AG20443 (cell line): ENCODE measurements around the gene PSMD1.
A peak's percentile ranks its signal among the peaks of the same experiment; 100 is the strongest.
"Not testable (repeated sequence)": the region's sequence is repeated elsewhere in the genome, so short reads cannot be mapped to it uniquely, and the experiment has no call there.

Source experiments
- DNase-seq: peaks from one replicate; pipeline ENCODE4 v3.0.0; 2012; ENCODE audit warnings: low spot score, mixed read lengths

PSMD1 gene

GRCh38 chr2:231053846-231054245, 2.8 kb upstream of the PSMD1 start:
- DNase-seq: no peak

- no peak for DNase-seq
Observed at GRCh38 chr2:231057590-231057989, 923 bp downstream of the PSMD1 start.

GRCh38 chr2:231058761-231059550, 2.3 kb downstream of the PSMD1 start:
- no peak for DNase-seq

GRCh38 chr2:231059756-231060155, 3.1 kb downstream of the PSMD1 start:
- no peak for DNase-seq

- DNase-seq: no peak
Observed at GRCh38 chr2:231062776-231063175, 6.1 kb downstream of the PSMD1 start.

GRCh38 chr2:231063347-231063746, 6.7 kb downstream of the PSMD1 start:
- DNase-seq: no peak

GRCh38 chr2:231065966-231066365, 9.3 kb downstream of the PSMD1 start:
- DNase-seq: no peak

- DNase-seq: not testable (repeated sequence)
Observed at GRCh38 chr2:231067531-231067930, 10.9 kb downstream of the PSMD1 start.

GRCh38 chr2:231068525-231069222, 12.0 kb downstream of the PSMD1 start:
- DNase-seq: no peak

- DNase-seq: no peak
Observed at GRCh38 chr2:231069379-231070054, 12.8 kb downstream of the PSMD1 start.

GRCh38 chr2:231084565-231084964, 27.9 kb downstream of the PSMD1 start:
- no peak for DNase-seq

- no peak for DNase-seq
Observed at GRCh38 chr2:231088754-231089153, 32.1 kb downstream of the PSMD1 start.

GRCh38 chr2:231093933-231094332, 37.3 kb downstream of the PSMD1 start:
- no peak for DNase-seq

- no peak for DNase-seq
Observed at GRCh38 chr2:231094736-231095346, 38.2 kb downstream of the PSMD1 start.

- DNase-seq: no peak
Observed at GRCh38 chr2:231099918-231100317, 43.3 kb downstream of the PSMD1 start.

- not testable (repeated sequence) for DNase-seq
Observed at GRCh38 chr2:231100321-231100720, 43.7 kb downstream of the PSMD1 start.

- DNase-seq: no peak
Observed at GRCh38 chr2:231100990-231101389, 44.3 kb downstream of the PSMD1 start.

GRCh38 chr2:231102772-231103171, 46.1 kb downstream of the PSMD1 start:
- no peak for DNase-seq

- DNase-seq: peak; percentile 58
Observed at GRCh38 chr2:231104115-231104713, 47.5 kb downstream of the PSMD1 start.

- DNase-seq: peak; percentile 10
Observed at GRCh38 chr2:231110551-231110950, 53.9 kb downstream of the PSMD1 start.

GRCh38 chr2:231111987-231112386, 55.3 kb downstream of the PSMD1 start:
- DNase-seq: peak; percentile 36

GRCh38 chr2:231113489-231113888, 56.8 kb downstream of the PSMD1 start:
- DNase-seq: no peak
